Measurements from ENCODE around the gene SH2D5. TPM values are rescaled to one million over a fixed set of nuclear protein-coding genes. Genes with fewer than 3 reads are reported as not detected.
A peak's percentile ranks its signal among the peaks of the same experiment; 100 is the strongest.
"Not testable (repeated sequence)": the region's sequence is repeated elsewhere in the genome, so short reads cannot be mapped to it uniquely, and the experiment has no call there.

SH2D5 gene
- total RNA-seq, 1 donor from 2014 or later = 3.4 TPM

DNA sequence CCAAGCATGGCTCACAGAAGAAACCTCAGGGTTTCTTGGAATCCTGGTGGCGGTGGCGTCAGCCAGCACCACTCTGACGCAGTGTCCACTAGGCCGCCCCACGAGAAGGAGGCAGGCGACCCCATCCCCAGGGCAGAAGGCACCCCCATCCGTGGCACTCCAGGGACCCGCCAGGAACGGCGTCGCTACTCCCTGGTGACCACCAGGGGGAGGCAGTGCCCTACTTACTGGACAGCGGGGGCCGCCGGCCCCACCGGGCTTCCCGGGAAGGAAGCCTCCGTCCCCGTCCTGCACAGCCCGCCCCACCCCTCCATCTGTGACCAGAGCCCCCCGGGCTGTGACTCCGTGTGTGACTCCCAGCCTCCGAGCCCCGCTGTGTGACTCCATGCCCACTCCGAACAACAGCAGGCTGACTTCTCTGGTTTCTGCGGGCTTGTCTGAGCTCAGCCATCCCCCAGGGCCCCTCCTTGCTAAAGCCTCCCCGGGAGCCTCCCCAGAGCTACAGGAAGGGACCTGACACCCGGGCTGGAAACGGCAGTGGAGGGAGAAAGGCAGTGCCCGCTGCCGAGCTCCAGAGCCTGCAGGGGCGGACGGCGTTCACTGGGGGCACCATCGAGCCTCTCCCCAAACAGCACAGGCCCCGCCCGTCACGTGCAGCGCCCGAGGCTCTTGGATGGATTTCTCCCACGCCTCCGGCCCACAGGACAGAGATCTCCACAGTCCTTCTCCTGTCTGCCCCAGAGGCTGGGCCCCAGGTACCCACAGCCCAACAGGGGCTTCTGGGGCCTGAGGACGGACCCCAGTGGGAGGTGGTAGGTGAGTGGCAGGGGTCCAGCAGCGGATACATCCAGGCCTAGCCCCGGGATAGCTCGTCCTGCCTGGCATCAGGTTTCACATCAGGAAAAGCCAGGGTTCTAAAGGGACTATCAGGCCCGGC is 35.8 kb downstream of the SH2D5 start:
- peak; percentile 66 for DNase-seq (ENCODE audit: low read depth, low spot score)

DNA sequence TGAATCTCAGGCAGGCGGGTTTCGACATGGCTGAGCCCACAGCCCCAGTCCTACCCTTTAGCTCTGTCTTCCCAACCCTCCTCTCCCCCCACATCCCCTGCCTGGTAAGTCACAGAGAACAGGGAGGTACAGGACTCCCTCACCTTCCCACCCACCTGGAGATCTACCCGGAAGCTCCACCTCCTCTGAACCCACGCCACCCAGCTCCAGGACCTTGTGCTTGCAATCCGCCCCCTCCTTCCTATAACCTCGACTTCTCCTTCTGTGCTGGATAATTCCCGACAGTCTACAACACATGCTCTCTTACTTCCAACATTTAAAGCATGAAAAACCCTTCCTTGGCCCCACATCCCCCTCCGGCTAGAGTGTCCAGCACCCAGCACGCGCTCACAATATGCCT is 37.0 kb downstream of the SH2D5 start:
- DNase-seq (ENCODE audit: low read depth, low spot score) = no peak

DNA sequence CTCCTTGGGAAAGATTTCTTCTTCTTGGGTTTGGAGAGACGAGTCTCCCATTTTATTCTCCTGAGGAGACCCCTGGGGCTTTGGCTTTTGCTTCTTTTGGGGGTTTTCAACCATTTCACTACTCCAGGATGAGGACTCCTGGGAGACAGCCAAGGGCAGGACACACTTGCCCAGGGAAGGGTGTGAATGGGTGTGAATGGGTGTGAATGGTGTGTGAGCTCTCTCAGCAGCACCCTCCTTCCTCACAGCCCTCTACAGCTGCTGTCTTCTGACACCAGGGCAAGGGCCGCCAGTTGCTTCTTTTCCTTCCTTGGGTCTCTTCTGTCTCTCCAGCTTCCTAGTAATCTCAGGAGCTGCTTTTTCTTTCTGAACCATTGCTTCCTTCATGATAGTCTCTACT is 38.9 kb downstream of the SH2D5 start:
- DNase-seq (ENCODE audit: low read depth, low spot score) = no peak

DNA sequence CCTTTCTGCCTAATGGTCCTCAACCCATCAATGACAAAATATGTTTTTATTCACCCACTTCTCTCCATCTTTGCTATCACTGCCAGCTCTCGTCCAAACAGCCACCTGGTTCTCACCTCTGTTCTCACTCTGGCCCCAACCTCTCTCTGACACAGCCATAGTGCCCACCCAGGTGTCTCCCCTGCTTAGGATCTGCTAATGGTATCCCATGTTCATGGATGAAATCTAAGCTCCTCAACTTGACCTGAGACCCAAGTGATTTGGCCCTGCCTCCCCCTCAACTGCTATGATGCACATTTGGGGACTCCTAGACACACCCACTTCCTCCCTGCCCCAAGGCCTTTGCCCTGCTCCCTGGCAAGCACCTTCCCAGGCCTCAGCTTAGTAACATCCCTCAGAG is 40.6 kb downstream of the SH2D5 start:
- DNase-seq (ENCODE audit: low read depth, low spot score) = no peak

DNA sequence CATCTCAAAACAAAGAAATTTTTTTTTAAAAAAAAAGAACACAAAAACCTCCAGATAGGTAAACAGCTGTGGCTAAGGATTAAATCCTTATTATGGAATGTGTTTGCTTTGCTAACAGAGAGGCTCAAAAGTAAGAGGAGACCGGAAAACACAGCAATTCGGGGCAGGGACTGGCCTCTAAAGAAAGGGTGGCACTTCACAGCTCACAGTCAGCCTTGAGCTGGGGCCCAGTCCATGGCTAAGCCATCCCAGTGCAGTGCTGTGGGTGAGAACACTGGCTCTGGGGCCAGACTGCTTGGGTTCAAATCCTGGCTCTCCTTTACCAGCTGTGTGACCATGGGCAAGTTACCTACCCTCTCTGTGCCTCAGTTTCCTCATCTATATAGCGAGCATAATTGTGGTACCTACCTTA is 42.9 kb downstream of the SH2D5 start:
- DNase-seq (ENCODE audit: low read depth, low spot score) = no peak

DNA sequence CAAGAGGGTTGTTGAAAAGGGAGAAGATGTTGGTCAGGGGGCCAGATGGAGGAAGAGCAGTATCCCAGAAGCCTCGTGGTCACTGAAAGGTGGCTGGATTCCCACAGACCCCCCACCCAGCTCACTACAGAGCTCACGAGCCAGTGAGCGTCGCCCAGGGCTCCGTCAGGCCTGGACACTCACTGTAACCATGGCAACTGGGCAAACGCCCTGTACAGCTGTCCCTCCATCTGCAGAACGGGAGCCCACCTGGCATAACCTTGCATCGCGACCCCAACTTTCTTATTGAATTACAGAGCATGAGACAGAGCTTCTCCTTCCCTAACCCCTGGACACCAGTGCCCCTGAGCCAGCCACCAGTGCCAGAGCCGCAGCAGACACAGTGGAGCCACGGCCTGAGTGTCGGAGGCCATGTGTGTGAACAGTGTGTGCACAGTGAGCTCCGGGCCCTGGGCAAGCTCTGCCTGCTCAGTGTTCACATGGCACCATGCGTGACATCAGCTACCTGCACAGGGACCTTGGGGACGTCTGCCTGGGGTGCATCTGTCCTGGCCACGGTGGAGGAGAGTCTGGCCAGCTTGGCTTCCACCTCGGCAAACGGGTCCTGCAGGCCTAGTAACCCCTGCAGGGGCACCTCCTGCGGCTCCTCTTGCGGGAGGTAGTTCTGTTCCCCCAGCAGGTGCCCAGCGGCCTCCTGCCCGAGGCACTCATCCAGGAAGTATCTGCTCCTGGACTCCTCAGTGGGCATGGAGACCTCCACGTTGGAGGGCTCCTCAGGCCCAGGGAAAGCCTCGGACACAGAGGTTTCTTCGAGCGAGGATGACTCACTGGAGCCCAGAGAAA is 45.4 kb downstream of the SH2D5 start:
- DNase-seq (ENCODE audit: low read depth, low spot score) = no peak

DNA sequence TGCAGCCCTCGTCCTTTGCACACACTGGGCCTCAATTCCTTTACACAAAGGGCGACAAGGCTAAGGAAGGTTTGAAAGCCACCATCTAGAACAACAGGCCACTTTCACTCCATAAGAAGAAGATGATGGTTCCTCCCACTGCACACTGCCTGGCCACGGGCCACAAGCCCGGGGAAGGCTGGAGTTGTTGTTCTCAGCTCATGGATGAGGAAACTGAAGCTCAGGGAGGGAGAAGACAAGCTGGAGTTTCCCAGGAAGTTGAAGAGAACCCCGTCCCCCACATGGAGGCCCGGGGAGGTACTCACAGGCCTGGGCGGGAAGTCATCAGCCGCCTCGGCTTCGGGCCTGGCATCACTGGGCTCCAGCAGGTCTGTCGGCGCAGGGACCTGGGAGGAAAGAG is 46.8 kb downstream of the SH2D5 start:
- DNase-seq (ENCODE audit: low read depth, low spot score) = no peak

DNA sequence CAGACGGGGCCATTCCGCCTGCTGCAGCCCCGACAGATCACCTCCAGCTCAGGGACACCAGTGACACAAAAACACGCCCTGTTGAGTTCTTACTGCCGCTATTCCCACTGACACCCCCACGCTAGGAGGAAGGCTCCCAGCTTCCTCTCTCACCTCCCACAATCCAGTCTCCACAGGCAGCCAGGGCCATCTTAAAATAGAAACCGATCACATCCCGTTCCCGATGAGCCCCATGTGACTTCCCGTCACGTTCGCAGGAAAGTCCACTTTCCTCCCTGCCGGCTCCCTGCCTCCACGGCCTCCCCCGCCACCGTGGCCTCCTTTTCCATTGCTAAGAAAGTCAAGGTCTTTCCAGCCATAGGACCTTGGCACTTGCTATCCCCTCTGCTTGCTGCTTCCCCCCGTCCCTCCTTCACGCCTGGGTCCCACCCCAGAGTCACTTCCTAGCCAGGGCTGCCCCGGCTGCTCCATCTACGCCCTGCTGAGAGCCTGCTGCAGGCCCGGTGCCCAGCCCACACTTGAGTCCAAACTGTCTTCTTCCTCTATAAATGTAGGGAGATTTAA is 47.3 kb downstream of the SH2D5 start:
- DNase-seq (ENCODE audit: low read depth, low spot score) = no peak

DNA sequence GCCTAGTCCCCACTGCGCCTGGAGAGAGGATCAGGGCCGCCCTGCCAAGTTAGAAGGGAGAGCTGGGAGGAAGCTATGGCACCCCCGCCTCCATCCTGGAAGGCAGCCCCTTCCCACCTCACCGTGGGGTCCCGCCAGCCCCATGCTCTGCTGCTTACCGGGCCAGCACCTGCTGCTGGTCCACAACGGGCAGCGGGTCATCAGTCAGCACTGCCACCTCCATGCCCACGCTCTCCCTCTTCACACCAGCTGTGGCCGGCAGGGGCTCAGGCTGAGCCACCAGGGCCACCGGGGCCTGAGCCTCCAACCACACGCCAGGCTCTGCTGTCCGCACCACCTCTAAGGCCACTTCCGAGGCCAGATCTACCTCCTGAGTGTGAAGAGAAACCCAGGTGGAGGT is 47.9 kb downstream of the SH2D5 start:
- DNase-seq (ENCODE audit: low read depth, low spot score) = no peak

DNA sequence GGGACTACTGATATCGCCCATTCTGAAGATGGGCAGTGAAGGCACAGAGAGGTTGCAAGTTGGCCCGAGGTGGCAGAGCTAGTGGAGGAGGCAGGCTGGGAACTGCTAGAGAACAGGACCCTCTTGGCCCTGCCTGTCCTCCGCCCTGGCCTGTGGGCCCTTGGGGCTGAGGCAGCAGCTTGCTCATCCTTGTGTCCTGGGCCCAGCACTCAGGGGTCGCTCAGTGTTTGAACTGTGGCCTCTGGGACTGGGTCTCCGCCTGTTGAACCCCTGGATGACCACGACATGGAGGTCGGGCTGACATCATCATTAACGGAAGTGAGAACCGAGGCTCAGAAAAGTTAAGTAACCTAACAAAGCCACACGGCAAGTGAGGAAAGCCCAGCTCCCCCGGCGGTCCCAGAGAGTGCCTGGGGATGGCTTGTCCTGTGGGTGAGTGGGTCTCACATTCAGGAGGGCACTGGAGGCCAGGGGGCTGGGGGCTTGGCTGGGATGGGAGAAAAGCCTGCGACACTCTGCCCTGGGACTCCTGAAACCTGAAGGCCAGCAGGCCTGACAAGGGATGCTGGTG is 48.4 kb downstream of the SH2D5 start:
- DNase-seq (ENCODE audit: low read depth, low spot score) = no peak

DNA sequence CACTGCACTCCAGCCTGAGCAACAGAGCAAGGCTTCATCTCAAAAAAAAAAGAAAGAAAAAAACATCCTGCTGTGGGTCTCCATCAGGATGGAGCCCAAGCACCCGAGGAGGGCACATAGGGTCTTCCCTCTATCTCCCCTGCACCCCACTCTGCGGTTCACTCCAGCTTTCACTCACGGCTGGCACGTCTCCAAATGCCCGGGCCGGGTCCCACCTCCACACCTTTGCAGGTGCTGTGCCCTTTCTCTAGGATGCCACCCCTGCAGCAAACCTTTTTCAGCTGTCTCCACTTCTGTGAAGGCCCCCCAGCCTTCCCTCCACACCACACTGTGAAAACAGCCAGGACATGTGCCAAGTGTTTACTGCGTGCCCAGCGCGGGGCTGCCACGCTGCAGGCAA is 48.9 kb downstream of the SH2D5 start:
- no peak for DNase-seq (ENCODE audit: low read depth, low spot score)

DNA sequence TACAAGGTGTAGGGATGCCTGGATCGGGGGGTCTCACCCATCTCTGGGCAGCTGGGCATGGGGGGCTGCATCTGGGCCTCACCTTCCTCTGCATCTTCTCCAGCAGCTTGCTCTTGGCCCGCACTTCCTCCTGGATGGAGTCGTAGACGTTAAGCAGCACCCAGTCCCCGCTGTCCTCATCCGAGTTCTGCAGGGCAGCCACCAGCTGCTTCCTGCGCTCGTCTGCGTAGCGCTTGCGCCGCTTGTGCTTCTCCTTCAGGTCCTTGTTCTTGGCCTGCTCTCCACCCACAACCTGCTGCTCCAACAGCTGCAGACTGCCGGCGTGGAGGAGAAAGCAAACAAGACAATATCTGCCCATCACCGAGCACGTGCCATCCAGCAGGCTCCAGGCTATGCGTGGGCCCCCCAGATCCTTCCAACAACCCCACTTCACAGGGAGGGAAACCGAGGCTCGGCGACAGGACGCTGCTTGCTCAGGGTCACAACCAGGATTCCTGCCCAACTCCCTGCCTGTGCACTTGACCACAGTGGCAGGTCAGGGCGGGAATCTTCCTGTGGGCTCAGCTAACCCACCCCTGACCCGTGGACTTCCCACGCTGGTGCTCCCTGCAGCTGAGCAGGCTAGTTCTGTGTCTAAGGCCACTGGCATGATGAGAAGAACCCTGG is 49.8 kb downstream of the SH2D5 start:
- DNase-seq (ENCODE audit: low read depth, low spot score) = no peak

DNA sequence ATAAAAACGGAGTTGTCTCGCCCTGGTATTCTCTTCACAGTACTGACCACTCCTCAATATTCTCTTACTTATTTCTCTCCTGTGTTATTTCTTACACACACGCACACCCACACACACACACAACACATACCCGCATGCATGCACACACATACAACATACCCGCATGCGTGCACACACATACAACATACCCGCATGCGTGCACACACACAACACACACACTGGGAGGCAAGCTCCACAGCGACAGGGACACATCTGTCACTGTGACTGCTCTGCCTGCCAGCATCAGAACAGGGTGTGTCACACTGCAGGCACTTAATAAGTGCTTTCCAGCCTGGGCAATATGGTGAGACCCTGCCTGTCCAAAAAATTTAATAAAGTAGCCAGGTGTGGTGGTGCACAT is 50.5 kb downstream of the SH2D5 start:
- DNase-seq (ENCODE audit: low read depth, low spot score) = no peak

DNA sequence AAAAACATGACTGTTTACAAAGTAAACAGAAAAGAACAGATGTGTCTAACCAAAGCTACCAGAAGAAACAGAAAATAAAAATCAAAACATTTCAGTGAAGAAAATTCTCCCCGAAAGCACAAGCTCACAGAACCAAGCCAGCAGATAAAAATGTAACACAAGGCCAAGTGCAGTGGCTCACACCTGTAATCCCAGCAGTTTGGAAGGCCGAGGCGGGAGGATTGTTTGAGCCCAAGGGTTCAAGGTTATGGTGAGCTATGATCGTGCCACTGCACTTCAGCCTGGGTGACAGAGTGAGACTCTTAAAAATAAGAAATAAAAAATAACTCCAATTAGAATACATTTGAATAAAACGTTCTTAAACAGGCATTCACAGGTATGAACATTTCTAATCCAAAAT is 52.2 kb downstream of the SH2D5 start:
- no peak for DNase-seq (ENCODE audit: low read depth, low spot score)

DNA sequence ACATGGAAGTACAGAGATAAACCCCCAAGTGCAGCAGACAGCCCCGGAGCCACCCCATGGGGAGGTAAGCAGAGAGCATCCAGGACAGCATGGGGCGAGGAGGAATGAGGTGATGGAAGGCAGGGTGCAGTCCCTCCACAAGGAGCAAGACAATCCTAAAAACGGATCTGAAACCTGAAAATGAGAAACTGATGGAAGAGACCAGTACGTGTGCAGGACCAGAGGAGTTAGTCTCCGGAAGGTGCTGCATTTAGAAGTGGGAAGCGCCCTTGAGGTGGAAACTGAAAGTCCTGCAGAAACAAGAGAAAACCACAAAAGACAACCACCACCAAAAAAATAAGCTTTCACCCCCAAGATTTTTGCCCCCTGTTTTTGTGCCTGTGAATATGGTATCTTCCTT is 53.9 kb downstream of the SH2D5 start:
- DNase-seq (ENCODE audit: low read depth, low spot score) = no peak

DNA sequence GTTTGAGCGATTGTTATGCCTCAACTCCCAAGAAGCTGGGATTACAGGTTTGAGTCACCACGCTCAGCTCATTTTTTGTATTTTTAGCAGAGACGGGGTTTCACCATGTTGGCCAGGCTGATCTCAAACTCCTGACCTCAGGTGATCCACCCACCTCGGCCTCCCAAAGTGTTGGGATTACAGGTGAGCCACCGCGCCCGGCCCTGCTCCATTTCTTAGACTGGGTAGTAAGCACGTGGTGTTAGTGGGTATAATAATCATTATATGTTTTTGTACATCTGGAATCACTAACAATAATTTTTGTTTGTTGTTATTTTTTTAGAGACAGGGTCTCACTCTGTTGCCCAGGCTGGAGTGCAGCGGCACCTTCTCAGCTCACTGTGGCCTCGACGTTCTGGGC is 58.9 kb downstream of the SH2D5 start:
- DNase-seq (ENCODE audit: low read depth, low spot score) = not testable (repeated sequence)

DNA sequence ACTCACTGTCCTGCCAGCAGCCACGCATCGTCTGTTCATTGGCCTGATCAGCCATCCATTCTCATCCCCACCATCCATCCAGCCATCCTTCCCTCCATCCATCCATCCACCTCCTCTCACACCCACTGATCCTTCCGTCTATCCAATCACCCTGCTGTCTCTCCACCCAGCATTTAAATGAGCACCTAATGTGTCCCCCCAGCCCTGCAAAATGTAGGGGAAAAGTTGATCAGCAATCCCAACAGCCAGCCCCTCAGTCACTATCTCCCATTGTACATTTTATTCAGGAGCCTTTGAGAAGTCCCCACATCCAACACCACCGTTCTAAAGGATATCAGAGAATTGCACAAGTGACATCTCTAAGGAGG is 60.3 kb downstream of the SH2D5 start:
- DNase-seq (ENCODE audit: low read depth, low spot score) = no peak

DNA sequence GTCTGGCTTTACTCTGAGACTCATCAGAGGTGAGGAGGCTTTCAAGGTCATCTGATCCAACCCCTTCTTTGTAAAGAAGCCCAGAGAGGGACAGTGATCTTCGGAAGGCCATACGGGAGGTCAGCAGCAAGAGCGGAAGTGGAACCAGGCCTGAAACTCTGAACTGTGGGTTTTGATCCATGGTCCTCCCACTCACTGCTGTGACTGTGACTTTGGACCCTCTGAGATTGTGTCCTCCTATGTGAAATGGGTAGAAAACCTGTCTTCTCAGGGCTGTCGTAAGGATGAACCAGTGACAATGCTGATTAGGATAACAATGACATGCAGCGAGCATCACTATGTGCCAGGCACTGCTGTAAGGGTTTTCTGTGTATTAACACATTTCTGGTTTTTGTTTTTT is 61.6 kb downstream of the SH2D5 start:
- no peak for DNase-seq (ENCODE audit: low read depth, low spot score)

Data from pulmonary artery endothelial cell (primary cell).